GM18858 (cell line): Measurements from ENCODE around the gene A4GNT.
"Not testable (repeated sequence)": the region's sequence is repeated elsewhere in the genome, so short reads cannot be mapped to it uniquely, and the experiment has no call there.

Experiments used
- ATAC-seq: cut with Tn5 transposase; IDR thresholded peaks from one replicate; pipeline ENCODE4 v1.9.1; 2021; ENCODE audit not compliant: unreplicated experiment

The A4GNT gene

DNA sequence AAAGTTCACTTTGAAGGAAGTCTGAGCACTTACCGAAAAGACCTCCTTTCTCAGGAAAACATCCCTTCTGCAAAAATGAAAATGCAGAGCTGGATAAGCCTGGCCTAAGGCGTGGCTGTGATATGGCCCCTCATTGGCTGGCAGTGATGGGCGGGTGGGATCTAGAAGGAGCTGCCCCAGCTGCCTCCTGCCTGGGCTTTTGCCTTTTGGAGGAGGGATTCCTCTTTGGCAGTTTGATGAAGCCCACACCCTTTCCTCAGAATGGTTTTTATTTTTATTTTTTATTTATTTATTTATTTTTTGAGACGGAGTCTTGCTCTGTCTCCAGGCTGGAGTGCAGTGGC, 12.8 kb downstream of the A4GNT start:
- ATAC-seq, result no peak

DNA sequence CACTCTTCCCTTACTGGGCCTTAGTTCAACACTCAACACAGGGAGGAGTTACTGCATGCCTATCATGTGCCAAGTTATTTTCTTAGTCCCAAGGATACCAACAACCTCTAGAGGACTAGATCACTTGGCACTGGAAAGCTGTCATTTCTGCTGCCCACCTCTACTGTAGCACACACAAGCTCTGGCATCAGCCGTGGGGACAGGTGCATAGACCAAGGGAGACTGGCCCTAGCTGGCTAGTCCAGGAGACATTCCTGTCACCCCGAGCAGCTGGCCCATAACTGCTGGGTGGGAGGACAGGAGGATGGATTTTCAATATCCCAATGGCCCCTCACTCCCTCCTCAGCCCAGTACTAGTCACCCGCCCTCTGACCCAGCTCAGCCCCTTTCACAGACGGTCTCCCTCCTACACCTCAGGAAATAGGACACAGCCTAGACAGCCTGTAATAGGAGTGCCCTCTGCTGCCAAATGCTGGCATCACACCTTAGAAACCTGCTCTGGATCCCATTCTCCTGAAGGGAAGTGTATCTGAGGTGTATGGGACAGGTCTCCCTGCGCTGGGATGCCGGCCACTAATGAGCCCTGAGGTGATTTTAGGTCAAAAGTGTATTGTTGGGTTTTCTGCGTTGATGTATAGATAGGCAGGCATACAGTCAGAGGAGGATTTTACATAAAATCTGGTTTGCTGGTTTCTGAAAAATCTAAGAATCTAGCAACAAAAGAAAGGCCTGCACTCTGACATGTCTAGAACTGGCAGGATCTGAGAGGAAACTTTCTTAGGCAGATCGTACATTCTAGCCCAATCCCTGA, 13.4 kb downstream of the A4GNT start:
- ATAC-seq, result no peak

DNA sequence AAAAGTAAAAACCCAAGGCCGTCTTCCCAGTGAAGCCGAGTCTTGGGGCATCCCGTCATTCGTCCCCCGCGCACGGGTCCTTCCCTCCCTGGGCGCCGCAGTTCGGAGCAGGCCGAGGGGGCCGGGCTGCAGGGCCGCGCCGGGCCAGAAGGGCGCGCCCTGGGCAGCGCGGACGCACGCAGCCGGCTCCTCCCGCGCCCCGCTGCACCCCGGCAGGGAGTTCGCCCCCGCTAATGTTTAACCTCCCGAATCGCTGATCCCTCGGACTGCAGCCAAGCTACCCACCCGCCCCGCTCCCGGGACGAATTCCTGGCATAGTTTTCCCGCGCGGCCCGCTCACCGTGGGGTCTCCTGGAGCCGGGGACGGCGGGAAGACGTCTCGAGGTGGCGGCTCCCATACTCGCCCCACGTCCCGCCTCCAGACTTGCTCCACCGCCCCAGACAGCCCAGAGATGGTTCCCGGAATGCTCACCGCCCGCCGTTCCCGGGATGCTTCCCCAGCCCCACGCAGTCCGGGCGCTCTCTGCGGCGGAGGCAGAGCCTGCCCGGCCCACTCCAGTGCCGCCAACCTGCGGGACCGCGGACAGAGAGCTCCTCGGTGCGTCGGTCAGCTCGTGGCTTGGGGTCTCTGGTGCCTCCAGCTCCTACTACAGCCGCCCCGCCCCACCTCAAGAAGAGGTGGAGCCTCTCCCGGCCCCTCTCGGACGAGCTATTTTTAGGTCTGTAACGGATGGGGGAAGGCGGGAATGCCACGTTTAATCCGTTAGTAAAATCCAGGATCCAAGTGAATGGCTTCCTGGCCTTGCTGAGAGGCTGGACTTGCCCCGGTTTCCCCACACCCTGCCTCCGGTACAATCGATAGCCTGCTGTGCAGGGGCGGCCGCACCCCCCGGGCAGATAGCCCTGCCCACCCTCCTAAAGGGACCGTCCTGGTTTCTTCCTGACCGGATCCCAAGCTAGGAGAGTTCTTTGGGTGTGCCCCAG, 16.9 kb downstream of the A4GNT start, which contains the start of gene DZIP1L:
TSS of gene DZIP1L (minus strand) at position 621 of the 984 bp plus-strand sequence. CDS start 11,637 bp downstream, outside the sequence.
- ATAC-seq, result no peak

DNA sequence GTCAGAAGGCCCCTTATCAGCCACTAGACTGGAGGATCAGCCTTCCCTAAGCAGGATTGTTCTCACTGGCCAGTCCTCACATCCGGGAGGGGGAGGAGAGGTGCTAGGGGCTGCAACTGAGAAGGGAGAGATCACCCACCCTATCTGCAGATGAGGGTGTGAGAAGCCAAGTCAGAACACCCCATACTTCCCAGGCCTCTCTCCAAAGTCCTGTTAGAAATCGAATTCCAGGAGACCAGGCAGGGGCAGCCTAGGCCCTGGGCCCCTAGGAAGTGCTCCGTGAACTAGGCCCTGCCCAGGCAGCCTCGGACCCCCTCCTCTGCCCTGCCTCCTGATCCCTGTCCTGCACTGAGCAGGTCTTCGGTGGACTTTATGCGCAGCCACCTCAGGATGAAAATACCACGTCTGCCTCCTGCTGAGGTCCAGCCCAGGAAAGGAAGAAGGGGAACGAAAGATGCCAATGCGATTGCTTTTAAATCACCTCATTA, 17.7 kb downstream of the A4GNT start:
- ATAC-seq, result no peak

DNA sequence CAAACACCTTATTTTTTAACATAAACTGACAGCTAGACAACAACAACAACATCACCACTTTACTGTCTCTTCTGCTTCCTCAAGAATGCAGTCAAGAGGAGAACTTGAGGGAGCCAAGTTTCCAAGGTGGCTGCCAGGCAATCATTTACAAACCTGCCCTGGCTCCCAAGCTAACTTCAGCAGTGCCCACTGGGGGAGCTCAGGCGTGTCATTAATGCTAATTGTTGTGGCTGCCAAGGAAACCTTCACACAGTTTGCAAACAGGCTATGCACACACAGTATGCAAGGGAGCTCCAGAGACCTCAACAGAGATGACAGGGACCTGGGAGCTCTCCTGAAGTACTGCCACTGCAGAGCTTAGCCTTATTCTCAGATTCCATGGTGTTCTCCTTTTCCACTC, 18.9 kb downstream of the A4GNT start:
- no peak for ATAC-seq

DNA sequence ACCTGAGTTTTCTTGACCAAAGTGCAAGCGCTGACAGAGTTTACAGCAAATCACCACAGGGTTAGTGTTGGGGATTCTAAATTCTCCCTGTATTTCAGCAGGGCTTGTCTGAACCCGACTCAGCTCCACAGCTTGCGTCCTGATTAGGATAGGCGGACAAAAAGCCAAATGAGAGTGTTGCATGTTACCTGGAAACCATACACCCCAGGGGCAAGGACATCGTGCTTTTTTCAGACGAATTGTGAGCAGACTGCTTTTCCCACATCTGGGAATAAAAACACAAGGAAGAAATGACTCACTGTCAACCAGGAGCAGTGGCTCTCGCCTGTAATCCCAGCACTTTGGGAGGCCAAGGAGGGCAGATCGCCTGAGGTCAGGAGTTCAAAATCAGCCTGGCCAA, 19.8 kb downstream of the A4GNT start:
- no peak for ATAC-seq

DNA sequence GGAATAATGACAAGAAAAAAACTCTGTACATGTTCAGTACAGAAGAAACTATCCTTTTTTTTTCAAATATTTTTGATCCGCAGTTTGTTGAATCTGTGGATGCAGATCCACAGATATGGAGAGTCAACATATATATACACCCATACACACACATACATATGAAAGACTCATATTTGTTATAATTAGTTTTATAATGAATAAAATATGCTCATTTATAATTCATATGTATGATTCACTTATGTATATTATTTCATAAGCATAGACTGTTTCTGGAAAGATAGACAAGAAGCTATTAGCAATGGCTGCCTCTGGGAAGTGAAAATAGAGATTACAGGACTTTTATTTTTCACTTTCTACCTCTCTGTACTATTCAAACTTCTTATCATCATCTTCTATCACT, 26.6 kb downstream of the A4GNT start:
- ATAC-seq, result no peak

DNA sequence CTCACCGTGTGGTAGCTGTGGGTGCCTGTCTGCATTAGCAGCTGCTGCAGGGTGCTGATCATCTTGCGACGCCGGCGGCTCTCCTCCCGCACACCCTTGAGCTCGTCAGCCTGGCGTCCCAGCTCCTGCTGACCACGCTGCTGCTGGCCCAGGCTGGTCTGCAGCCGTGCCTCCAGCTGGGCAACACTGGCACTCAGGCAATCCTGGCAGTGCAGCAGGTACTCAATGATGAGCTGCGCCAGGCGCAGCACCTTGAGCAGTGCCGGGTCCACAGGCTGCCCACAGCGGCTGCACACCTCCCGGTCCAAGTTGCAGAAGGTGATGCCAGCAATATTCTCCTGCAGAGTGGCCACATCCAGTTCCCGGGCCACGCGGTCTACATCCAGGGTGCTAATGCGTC, 28.7 kb downstream of the A4GNT start:
- ATAC-seq, result no peak

DNA sequence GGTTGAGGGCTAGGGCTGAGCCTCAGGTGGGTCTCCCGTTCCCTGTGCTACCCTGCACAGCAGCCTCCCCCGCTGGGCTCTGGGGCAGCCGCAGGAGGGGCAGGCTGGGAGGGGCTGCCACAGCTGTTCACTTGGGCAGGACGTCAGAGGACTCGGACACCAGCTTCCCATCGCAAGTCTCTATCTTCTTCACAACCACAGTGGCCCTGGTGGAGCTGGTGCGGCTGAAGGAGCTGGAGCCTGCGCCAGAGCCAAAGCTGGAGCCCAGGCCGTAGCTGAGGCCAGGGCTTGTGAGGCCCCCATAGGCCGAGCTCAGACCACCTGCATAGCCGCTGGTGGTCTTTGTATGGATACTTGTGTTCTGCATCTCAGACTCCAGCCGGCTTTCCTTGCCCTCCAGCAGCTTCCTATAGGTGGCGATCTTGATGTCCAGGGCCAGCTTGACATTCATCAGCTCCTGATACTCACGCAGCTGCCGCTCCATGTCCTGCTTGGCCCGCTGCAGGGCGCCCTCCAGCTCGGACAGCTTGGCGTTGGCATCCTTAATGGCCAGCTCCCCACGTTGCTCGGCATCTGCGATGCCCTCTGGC, 30.7 kb downstream of the A4GNT start:
- not testable (repeated sequence) for ATAC-seq

DNA sequence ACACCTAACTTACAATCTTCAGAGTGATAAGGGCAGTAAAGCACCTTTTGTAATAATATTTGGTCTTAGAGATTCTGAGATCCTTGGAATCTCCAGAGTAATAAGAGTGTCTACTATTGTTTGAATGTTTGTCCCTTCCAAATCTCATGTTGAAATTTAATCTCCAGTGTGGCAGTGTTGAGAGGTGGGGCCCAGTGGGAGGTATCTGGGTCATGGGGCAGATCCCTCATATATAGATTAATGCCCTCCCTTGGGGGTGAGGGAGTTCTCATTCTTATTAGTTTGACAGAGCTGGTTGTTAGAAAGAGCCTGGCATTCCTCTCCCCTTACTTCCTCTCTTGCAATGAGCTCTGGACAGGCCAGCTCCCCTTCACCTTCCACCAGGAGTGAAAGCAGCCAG, 32.8 kb downstream of the A4GNT start:
- ATAC-seq, result no peak

DNA sequence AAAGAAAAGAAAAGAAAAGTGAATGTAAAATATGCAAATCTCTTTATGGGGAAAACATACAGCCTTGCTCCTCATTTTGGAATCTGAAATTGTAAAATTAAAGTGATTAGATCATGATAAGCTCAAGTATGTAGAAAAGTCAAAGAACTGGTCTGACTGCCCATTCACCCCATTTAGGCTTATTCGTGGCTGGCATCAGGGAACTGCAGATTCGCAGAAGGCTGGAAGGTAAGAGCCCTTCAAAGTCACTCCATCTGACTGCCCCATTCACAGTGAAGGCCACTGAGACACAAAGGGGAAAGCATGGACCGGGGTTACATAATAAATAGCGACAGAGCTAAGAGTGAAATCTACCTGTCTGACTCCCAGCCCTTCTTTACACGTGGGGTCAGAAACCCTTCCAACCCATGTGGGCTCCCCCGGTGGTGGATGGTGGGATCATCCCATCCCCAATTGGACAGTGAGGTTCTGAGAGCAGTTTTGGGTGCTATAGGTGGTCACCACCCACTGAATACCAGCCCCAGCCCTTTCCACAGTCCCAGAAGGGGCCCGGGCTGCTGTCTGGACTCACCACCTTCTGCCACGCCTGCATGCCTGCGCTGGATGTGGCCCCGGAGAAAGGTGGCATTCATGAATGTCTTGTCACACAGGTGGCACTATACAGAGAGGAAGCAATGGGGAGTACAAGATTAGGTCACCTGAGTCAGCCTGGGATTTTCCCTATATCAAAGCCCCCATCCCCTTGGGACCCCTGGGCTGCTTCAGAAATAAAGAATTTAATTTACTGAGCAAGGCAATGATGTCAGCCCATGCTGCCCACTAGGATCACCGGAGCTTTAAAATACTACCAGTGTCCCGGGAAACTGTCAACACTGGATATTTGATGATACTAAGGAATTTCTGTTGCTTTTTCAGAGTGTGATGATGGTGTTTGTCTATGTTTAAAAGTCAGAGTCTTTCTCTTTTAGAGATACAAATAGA, 34.7 kb downstream of the A4GNT start:
- ATAC-seq, result no peak

DNA sequence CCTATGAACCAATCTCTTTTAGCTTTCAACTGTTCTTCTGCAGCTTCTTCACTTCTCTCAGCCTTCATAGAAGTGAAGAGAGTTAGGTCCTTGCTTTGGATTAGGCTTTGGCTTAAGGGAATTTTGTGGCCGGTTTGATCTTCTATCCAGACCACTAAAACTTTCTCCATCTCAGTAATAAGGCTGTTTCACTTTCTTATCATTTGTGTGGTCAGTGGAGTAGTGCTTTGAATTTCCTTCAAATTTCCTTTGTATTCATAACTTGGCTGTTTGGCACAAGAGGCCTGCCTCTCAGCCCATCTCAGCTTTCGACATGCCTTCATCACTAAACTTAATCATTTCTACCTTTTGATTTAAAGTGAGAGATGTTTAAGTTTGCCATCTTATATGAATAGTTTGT, 38.5 kb downstream of the A4GNT start:
- no peak for ATAC-seq

DNA sequence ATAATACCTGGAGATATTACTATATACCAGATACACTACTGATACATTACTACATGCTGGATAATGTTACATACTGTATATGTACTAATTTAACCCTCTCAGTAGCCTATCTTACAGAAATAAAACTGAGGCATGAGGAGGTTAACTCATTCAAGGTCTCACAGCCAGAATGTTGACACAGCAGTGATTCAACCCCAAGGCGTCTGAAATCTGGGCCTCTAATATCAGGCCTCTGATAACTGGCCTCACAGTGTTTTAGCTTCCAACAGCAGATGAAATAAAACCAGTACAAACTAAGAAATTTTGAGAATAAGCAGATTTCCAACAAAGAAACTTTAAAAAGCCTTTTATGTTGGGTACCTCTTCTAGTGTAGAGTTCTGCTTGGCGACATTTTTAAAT, 40.2 kb downstream of the A4GNT start:
- no peak for ATAC-seq

DNA sequence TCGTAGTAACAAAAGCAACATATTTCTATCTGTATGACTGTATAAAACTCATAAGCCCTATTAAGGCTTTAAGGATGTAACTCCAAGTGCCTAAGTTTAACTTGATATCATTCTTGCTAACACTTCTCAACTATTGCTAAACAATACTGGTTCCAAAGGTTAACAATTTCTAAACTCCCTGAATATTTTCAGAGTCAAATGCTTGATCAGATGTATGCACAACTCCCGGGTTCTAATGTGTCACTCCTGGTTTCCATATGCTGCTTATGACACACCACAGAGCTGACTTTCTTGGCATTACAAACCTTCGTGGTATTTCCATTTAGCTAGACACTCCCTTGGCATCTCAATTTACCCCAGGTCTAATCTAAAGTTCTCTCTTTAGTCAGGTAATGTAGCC, 43.1 kb downstream of the A4GNT start:
- no peak for ATAC-seq

DNA sequence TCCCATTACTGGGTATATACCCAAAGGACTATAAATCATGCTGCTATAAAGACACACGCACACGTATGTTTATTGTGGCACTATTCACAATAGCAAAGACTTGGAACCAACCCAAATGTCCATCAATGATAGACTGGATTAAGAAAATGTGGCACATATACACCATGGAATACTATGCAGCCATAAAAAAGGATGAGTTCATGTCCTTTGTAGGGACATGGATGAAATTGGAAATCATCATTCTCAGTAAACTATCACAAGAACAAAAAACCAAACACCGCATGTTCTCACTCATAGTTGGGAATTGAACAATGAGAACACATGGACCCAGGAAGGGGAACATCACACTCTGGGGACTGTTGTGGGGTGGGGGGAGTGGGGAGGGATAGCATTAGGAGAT, 46.4 kb downstream of the A4GNT start:
- not testable (repeated sequence) for ATAC-seq

DNA sequence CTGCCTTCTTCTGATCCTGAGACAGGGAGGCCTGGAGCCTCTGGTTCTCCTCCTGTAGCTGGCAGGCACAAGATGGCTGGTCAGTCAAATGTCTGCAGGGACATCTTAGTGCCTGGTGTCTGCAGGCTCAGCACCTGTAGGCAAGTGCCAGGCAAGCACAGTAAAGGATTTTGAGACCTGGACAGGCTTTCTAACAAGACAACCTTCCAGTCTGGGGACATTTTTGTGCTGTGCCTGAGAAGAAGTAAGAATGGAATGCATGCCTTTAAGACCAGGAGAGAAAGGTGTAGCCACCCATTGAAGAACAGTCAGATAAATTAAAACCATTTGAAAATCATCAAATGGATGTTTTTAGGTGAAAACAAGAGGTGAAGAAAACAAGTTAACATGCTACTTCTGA, 48.0 kb downstream of the A4GNT start:
- ATAC-seq, result no peak

DNA sequence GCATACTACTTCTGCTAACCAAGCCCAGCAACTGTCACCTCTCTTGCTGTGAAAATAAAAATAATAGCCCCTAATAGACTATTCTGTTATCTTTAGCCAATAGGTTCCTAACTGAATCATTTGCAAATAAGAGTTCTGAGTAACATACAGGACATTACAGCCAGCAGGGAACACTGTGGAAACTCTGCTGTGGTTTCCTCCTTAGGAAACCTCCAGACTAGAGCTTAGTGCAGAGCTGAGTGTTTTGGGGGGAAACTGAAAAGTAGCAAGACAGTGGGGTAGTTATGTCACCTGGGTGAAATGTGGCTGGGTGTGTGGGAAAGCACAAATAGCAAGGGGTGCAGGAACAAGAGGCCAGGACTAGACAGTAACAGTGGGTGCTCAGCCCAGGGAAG, 49.2 kb downstream of the A4GNT start:
- ATAC-seq, result peak; percentile 10

DNA sequence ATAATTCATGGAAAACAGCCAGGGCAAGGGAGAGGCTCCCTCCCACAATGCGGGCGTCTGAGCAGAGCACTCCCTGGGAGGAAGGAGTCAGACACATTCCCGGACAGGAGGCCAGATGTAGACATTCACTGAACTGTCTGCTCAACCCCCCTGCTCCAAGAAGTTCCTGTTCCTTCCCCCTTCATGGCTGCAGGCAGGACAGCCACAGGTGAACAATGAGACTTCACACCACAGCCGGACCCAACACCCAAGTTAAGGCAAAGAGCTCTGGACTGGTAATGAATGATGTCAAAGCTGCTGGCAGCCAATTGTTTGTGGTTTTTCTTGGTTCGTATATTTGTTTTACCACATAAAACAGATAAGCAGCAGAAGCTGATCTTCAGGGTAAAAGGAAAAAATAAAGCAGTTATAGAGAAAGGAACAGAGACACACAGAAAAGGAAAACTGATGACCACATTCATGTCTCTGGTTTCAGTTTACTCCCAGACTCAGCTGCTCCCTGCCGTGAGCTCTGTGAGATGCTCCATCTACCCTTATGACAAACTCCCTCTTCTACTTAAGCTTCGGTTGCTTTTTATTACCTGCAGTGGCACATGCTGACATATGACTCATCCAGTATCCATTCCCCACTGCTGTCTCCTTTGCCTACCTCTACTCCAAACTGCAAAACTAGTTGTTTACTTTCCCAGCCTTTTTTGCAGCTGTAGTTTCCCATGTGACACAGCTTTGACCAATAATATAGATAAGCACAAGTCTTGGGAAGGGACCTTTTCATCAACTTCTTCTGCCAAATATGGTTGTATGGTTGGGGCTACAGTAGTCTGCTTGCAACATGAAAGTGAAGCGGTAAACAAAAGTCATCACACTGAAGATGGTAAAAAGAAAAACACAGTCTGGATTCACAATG, 49.9 kb downstream of the A4GNT start:
- ATAC-seq, result peak; percentile 68

DNA sequence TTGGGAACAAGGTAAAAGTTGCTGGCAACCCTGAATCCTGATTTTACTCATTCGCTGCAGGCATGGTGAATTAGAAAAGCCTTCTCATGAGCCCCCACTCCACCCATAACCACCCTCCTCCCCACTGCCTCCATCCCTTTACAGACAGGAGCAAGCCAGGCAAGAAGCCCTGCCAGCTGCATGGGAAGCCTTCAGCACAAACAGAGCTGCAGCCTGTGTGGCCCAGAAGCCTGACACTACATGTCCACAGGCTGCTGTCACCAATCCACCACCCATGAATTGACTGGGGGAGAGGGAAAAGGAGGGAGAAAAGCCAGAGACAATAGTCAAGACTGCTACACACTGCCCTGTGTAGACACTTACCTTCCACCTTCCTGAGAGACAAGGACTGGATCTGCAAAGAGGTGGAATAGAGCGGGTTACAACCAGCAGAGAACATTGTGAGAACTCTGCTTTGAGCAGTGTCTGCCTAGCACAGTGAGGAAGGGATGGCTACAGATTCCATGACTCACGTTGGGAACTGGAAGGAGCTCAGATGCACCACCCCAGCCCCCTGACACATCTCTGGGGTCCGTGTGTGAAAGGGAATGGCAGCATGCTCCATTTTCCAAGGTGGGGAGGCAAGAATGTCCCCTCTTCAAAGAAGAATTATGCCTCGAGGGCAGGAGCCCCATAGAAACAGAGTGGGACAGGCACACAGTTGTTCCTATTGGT, 50.7 kb downstream of the A4GNT start:
- no peak for ATAC-seq
